Left renal cortex interstitium (tissue), 4 donors: Measurements from ENCODE around the gene ZNF808. TPM values are rescaled to one million over a fixed set of nuclear protein-coding genes. Genes with fewer than 3 reads are reported as not detected.
"Not testable (repeated sequence)": the region's sequence is repeated elsewhere in the genome, so short reads cannot be mapped to it uniquely, and the experiment has no call there.

Experiments used
- DNase-seq, 4 donors: peaks; one replicate each; pipeline ENCODE4 v3.0.0-alpha.2; 2013; ENCODE audit warnings: low read depth in 4 of 4, low spot score in 2 of 4, missing footprints in 1 of 4
- polyA plus RNA-seq, 4 donors: library from polyadenylated mRNA; unstranded; fragments of 120-200 nt; gene quantifications; one replicate each; pipeline ENCODE4 v1.2.1, GENCODE V29; 2013; ENCODE audit not compliant: insufficient read length in 4 of 4

Gene ZNF808
- 10 to 100 TPM in 2 of 4 donors, 1 to 10 TPM in 2; 6.9 to 19.4 (median 14.1) TPM for polyA plus RNA-seq

- DNase-seq: peak; percentile 77 to 89 (median 82)
Observed at GRCh38 chr19:52527134-52527955, at the start of gene ZNF808. Gene ZNF808 (plus strand): TSS chr19:52527668. CDS start chr19:52543285, 15,617 bp downstream.

- not testable (repeated sequence) for DNase-seq
Observed at GRCh38 chr19:52484111-52484743, 43.2 kb upstream of the ZNF808 start.

- DNase-seq: not testable (repeated sequence)
Observed at GRCh38 chr19:52485064-52485463, 42.4 kb upstream of the ZNF808 start.

GRCh38 chr19:52485561-52486240 lies 41.8 kb upstream of the ZNF808 start:
- DNase-seq: not testable (repeated sequence)

- peak in 3 of 4 donors; percentile 15 to 37 (median 21) for DNase-seq
Observed at GRCh38 chr19:52492201-52492993, 35.1 kb upstream of the ZNF808 start.

- peak; percentile 6 to 19 (median 10) for DNase-seq
Observed at GRCh38 chr19:52492994-52493470, 34.4 kb upstream of the ZNF808 start.

- DNase-seq: no peak
Observed at GRCh38 chr19:52494518-52494917, 33.0 kb upstream of the ZNF808 start.

- no peak for DNase-seq
Observed at GRCh38 chr19:52498571-52498970, 28.9 kb upstream of the ZNF808 start.

GRCh38 chr19:52500474-52500873 lies 27.0 kb upstream of the ZNF808 start:
- not testable (repeated sequence) for DNase-seq

GRCh38 chr19:52500991-52501390 lies 26.5 kb upstream of the ZNF808 start:
- not testable (repeated sequence) for DNase-seq

GRCh38 chr19:52507266-52507665 lies 20.2 kb upstream of the ZNF808 start:
- DNase-seq: no peak

GRCh38 chr19:52516191-52516590 lies 11.3 kb upstream of the ZNF808 start:
- no peak for DNase-seq

- DNase-seq: no peak
Observed at GRCh38 chr19:52518646-52519045, 8.8 kb upstream of the ZNF808 start.

GRCh38 chr19:52519175-52519574 lies 8.3 kb upstream of the ZNF808 start:
- not testable (repeated sequence) for DNase-seq

- no peak for DNase-seq
Observed at GRCh38 chr19:52520013-52520412, 7.5 kb upstream of the ZNF808 start.

- no peak for DNase-seq
Observed at GRCh38 chr19:52522551-52522950, 4.9 kb upstream of the ZNF808 start.

GRCh38 chr19:52524086-52524485 lies 3.4 kb upstream of the ZNF808 start:
- no peak for DNase-seq

GRCh38 chr19:52527956-52528351 lies 486 bp downstream of the ZNF808 start:
- no peak for DNase-seq

- no peak for DNase-seq
Observed at GRCh38 chr19:52532480-52532879, 5.0 kb downstream of the ZNF808 start.

GRCh38 chr19:52533901-52534300 lies 6.4 kb downstream of the ZNF808 start:
- no peak for DNase-seq
